NCI-H1105 treated with DMSO at 0.1 percent for 48 hours (cell line): ENCODE data around the gene NPSR1.
"Not testable (repeated sequence)": the region's sequence is repeated elsewhere in the genome, so short reads cannot be mapped to it uniquely, and the experiment has no call there.

Experiments
- DNase-seq: peaks from one replicate; lab custom pipeline; 2025; lab: John Stamatoyannopoulos, UW

Gene NPSR1

DNA sequence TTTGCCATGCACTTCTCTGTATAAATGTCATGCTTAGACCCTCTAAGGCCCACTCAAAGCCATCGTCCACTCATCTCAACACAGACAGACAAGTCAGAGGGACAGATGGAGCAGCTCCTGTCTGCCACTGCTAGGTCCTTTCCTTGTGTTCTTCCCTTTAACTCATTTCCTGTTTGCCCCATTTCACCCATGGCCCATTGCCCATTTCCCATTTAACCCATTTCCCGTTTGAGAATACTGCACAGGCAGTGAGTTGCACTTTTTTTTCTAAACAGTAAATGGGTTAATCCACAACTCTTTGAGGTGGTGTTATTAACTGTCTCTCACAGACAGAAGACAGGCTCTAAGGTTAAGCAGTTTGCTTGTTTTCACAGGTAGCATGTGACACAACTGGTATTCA, 179.3 kb downstream of the NPSR1 start:
- no peak for DNase-seq

DNA sequence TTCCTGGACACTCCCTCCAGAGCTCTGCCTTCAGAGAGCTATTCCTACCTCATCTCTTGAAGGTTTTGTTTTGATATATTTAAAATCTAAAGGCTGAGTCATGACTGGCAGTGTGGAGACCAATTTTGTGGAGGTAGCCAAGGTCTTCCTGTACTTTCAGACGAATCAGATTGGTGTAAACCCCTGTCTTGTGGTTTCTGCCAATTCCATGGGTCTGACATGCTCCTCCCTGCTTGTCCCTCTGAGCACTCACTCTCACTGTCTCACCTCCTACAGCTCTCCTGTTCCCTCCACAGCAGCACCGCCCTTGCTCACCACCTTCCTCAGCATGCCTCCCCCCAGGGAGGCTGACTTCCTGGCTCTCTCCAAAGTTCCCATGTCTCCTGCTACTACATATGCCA, 179.8 kb downstream of the NPSR1 start:
- DNase-seq = no peak

DNA sequence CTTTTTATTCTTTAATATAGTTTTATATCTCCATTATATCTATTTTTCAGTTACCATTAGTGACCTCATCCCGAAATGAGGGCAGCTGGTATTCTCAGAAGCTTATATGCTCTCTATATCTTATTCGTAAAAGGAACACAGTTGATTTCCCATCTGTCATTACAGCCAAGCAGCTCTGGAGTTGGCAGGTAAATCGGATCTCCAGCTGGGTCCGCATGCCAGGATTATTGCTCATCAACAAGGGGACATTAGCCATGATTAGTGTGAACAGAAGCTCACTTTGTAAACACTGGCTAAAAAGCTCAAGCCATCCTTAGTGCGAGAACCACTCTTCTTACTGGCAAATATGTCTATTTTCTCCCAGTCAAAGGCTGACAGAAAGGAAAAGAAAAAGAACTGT, 180.3 kb downstream of the NPSR1 start:
- DNase-seq = peak; percentile 17

DNA sequence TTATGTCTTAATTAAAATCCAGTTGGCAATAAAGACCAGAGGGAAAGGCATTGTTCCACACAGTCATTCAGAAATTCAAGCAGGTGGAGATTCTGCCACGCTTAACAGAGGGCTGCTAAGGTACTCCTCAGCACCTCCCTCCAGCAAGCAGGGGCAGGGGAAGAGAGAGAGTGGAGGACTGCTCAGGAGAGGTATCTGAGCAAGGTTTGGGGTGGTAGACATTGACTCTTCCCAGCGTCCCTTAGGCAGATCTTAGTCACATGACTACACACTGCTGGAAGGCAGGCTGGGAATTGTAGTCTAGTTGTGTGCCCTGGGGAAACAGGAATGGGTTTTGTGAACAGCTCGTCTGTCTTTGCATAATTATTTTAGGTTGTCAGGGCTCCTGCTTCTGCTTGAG, 181.6 kb downstream of the NPSR1 start:
- no peak for DNase-seq

DNA sequence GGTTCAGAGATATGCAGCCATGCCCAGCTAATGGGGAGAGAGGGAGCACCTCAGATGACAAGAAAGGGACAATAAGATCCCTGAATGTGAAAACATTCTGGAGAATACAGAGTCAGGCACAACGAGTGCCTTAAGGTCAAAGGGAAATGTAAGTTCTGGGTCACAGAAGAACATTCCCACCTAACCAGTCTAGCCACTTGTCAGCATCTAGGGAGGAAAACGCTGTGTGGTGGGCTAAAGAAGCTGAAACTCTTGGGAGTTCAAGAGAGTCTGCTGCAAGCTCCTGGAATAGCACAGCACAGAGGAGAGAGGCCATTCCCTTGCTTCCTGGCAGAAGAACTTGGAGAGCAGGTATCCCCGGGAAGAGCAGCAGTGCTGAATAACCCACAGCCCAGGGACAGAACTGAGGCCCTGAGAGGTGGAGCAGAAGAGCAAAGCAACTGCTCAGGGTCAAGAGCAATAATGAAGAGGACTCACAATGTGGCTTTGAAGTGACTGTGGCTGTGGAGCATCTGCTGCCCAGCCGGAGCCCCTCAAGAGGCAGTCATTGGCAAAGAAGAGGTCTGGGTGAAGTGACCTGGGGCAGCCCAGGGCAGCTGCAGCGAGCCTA, 182.3 kb downstream of the NPSR1 start:
- no peak for DNase-seq

DNA sequence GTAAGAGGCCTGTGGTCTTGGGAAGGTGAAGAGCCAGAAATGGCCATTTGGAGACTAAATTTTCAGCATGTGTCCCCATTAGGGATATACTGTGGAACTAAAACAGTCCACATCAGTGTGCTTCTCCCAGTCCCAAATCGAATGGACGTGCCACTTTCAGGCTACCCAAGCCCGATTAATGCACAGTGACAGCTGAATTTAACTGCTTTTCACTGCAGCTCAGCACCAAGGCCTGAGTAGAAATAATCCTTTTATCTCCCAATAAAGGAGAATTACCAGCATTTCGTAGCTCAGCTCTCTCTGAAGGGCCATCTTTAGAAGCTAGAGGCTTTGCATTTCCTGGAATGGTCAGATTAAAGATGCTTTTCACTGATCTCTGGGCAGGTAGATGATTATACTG, 183.3 kb downstream of the NPSR1 start:
- no peak for DNase-seq

DNA sequence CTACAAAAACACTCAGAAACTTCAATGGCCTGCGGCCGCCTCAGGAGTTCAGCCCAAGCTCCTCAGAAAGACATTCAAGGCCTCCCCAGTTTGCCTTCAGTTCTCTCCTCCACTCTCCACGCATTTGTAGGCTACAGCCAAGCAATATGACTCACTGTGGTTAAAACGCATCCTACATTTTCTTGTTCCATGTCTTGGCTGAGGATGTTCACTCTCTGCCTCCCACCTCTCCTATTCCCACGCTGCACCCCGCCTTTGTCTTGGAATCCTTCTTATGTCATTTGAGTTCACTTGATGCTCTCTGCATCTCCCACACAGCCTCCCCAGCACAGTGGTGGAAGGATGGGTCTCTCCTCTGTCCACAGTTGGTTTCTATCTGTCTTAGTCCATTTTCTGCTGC, 184.8 kb downstream of the NPSR1 start:
- no peak for DNase-seq

DNA sequence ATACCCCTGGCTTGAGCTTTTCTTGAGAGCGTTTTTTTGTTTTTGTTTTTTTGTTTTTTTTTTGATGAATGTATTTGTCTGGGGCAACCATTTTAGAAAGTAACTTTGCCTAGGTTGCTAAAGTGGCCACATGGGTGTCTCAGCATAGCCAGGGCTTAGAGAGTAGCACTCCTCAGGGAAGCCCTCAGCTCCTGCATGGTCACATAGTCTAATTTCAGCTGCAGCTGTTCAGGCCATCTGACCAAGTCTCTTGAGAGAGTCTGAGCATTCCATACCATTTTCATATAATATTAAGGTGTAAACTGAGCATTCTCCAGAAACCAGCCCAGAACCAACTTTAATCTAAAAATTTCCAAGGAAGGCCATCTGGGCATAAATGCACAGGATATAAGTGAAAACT, 186.4 kb downstream of the NPSR1 start:
- no peak for DNase-seq

DNA sequence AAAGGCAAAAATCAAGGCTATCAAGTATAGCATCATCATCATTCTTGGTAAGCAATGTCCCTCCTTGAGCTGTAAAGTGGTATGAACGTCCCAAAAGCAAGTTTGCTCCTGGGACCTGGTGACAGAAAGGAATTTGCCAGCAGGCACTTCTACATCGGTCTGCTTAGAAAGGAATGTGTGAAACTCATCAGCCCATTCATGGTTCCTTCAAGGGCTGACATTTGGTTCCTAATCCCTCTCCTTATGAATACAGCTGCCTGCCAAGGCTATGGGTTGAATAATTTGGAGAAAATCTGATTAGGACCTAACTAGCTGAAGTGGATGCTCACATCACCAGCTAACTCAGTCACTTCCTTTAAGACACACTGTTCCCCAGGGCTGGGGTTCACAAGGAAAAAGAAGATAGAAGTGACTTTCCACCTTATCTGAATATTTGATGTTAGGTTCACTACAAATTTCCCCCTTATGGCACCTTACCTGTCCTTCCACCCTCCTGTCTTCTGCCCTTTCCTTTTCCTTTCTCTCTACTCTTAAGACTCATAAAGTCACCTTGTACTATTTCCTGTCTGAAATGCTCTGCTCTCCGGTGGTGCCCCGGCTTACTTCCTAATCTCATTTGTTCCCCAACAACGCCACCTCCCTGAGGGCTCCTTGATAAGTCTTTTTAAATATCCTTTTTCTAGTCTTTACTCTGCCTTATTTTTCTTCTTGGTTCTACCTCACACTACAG, 187.1 kb downstream of the NPSR1 start:
- no peak for DNase-seq

DNA sequence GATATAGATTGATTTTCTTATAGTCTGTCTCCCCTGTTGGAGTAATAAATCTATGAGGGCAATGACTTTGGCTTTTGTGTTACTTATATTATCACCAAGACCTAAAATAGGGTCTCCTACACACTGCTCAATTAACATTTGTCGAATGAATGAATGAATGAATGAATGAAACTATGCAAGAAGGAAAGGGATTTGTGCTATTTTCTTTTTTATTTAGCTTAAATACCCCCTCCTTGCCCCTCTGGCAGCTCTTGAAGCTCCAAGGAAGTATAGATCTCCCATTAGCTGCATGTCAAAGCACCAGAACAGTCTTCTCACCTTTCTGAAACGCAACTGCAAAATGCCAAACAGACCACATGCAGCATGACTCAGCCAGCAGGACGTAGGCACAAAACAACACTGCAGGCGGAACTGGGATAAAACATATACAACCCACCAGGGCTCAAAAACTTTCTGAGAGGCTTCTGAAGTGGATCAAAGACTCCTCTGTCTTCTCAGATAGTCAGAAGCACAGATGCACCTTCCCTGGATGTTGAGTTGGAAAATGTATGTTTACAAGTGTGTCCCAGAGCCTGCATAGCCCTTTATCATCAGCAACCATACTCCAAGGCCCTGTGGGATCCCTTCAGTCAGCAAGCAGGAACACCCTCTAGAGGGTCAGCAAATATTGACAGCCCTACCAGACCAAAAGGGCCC, 187.8 kb downstream of the NPSR1 start:
- DNase-seq = no peak

DNA sequence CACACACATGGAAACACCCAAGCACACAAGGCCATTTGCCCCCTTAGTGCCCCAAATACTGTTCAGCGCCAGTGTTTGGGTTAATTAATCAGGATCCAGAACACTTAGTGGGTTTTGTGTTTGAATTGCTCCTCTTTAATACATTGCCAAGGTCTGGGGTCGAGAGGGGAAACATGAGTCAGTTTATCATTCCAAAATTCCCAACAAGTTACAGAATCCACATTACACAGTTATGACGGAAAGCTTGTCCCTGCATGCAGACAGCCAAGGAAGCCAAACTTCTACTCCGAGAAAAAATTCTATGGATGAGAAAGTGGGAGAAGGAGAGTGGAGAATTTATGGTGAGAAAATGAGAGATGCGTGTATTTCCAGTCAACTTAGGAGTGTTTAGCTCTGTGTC, 189.0 kb downstream of the NPSR1 start:
- DNase-seq = no peak

DNA sequence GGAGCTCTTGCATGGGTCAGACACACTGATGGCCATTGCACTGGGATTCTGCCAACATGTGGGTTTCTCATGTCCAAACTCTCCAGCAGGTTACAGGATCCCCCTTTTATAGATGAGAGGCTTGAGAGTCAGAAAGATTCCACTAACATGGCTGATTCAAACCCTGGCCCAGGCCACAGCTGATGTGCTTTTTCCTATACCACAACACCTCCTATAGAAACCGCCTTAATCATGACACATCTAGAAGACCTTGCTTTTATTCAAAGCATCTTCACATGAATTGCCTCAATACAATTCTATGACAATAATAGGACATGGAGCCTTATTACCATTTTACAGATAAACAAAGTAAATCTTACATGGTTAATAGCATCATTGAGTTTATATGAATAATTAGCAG, 190.7 kb downstream of the NPSR1 start:
- DNase-seq = no peak

DNA sequence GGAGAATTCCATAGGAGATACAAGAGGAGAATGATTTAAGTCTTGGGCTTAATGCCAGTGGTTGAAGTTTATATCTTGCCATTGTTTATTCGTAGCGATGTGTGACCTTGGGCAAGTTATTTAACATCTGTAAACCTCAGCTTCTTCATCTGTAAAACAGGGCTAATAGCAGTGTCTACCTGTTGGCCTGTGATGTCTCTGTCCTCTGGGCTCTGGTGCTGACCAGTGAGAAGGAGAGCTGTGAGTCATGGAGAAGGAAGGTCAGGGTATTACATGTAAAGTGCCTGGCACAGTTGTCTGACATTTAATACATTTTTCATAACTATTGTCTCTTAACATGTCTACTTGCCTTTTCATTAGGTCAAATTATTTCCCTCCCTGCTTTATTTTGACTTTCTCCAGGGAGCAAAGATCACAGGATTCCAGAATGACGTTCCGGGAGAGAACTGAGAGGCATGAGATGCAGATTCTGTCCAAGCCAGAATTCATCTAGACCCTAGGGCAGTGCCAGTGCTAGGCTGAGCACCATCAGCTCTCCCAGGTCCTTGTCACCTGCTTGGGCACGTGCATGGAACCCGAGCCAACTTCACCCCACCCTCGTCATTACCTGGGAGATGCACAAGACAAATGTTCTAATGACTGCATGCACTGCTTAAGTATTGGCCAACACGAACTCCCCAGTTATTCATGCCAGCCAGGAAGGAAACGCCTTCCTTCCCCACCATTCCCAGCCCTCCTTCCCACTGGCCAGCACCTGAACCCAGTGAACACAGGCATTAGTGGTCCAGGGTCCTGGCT, 191.3 kb downstream of the NPSR1 start:
- no peak for DNase-seq

DNA sequence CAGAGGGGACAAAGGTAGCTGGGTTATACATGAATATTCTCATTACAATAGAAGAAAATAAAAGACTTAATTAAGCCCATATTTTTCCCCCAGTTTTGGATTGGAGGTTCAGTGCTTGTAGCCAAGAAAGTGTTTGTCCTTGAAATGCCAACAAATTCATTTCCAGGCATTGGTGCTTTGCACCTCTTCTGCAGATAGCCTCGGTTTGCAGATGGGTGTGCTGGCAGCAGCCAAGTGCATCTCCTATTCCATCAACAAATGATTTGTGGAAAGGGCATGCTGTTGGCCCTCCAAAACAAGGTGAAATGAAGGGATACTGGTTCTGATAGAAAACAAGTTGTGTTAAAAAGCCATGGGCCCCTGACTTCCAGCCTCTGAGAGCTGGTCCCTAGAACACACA, 192.0 kb downstream of the NPSR1 start:
- no peak for DNase-seq

DNA sequence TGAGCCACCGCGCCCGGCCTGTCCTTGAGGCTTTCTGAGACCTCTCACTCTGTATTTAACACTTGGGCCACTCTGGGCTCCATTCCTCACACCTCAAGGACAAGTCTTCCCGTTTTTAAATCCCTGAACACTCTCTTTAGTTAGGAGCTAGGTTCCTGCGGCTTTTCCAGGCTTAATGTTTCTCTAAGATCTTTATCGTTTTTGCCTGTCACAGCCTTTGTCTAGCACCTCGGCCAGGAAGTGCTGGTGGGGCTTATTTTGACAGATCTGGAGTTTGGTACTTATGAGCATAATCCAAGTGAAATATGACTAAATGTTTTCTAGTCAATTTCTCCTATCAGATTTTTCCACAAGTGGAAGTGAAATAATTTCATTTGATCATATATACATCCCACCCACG, 192.7 kb downstream of the NPSR1 start:
- no peak for DNase-seq

DNA sequence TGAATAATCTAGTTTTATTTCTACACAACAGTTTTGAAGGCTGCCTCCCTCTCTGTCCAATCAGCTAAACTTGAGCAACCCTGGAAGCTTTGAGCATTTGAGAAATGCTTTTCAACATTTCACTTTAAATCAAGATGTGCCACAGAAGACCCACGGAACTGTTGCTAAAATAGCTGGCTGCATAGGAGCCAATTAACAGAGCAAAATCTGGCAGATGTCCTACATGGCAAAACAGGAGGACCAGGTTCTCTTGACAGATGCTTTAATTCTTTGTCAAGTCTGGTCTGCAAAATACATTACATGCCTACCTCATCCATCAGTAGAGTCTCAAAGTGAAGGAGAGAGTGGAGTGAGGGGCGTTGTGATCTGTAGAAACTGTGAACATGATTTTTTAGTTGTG, 193.4 kb downstream of the NPSR1 start:
- DNase-seq = no peak

DNA sequence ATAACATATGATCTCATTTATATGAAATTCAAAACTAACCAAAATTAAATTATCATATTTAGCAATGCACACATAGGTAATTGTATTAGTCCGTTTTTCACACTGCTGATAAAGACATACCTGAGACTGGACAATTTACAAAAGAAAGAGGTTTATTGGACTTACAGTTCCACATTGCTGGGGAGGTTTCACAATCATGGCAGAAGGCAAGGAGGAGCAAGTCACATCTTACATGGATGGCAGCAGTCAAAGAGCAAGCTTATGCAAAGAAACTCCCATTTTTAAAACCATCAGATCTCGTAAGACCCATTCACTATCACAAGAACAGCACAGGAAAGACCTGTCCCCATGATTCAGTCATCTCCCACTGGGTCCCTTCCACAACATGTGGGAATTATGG, 200.4 kb downstream of the NPSR1 start:
- DNase-seq = not testable (repeated sequence)

DNA sequence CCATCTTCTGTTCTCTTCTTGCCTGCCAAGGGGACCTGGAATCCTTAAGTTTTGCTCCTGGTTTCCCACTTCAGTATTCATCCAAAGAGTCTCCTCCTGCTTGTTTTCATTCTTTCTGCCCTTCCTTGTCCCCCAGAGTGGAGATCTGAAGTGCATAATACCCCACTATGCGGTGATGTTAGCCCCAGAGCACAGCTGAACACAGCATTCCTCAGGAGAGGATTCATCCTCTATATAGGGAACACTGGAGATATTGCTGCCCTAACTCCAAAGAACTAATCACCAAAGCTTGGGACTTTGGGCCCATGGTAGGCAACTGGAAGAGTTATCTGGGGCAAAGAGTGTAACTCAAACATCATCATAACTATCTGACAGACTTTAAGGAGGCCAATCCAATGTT, 201.3 kb downstream of the NPSR1 start:
- not testable (repeated sequence) for DNase-seq

DNA sequence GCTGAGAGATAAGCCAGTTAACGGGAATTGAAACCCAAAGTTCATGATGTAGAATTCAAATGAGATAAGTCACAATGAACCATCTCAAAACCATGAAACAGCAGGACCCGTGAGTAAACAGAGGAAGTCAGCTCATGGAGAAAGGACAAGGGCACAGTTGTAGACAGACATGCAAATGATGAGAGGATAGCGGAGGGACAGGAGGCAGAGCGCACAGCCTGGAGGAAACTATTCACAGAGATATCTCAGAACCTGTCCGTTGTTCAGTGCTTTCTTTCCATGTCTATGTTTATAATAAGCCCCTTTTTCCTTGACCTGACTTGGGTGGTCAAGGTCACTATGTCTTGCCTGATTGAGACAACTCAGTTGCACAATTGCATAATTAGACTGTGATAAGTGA, 208.2 kb downstream of the NPSR1 start:
- DNase-seq = not testable (repeated sequence)

DNA sequence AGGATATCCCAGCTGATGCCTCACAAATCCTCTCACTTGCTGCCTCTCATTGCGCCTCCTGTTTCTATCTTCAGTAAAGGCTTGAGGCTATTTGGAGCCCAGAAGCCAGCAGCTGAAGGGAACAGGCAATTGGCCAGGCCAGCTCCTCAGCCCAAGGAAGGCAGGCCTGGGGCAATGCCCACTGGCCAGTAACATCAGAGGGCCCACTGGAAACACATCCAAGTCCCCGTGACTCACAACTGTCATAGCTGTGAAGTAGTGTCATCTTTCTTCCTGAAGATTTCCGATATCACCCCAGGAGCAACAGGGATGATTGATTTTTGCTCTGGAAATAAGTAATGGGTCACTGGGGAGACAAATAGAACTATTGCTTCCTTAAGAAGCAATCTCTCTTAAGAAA, 209.3 kb downstream of the NPSR1 start:
- DNase-seq = not testable (repeated sequence)

DNA sequence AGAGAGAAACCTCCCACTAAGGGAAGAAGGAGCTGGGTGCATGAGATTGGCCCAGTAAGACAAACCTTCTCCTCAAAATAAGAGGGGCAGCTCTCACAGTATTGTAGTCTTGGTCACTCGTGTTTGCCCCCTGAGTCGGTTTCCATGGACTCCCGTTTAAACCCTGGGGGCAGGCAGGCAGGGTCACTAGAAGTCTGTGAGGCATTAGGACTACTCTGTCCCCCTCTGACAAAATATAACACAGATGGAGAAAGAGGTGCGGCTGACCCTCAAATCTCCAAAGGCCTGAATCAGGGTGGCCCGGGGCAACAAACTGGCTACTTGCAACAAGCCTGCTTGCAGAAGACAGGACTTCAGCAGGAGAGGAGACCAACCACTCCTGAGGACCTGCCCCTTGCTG, 210.6 kb downstream of the NPSR1 start:
- DNase-seq = not testable (repeated sequence)

DNA sequence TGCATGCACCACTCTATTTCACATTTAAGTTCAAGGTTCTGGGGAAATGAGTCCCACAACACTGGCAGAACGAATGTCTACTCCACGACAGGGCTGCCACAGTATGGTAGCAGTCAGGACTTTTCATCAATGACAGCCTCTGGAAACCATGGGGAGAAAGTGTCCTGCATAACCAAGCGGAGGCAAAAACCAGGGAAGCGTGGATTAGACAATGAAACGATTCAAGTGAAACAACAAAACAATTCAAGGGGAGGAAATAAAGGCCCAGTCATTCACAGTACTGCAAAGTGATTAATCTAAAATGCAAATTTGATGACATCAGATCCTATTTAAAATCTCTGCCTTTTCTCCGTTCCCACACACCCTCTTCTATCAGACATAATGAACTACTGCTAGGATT, 211.0 kb downstream of the NPSR1 start:
- DNase-seq = no peak

DNA sequence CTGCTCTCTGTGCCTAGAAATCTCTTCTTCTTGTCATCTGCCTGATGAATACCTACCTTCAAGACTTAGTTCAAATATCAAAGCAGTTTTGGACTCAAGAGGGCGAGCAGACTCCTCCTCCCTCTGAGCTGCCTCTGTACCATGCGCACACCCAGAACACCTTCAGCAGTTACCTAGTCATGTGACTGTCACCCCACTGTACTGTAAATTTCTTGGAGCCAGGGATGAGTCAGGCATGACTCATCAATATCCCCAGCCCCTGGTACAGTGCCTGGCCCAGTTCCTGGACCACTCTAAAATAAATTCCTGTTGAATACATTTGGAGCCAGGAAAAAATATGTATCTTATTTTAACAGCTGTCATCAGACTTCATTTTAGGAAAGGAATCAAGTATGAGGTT, 212.0 kb downstream of the NPSR1 start:
- not testable (repeated sequence) for DNase-seq
